ENCODE measurements around the gene VDAC1.

VDAC1 gene

DNA sequence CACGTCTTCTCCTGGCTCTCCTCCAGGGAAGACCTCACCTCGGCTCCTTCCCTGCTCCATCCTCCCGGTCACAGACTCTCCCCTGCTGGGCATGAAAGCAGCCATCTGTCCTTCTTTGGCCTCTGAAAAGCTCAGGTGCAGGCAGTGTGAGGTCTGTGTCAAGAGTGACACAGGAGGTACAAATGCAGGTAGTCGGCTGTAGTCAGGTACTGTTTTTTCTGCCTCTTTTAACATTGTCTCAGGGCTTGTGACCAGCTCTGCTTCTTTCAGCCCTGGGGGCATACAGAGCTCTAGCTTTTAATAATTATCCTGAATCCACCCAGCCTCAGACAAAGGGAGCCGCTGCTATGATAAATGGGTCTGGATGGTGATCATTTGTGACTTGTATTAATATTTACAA is 82.8 kb downstream of the VDAC1 start:
- H3K4me3 ChIP-seq (ENCODE audit: low read length) = no peak overlapping the region
- TF ChIP-seq, protein P1, sequence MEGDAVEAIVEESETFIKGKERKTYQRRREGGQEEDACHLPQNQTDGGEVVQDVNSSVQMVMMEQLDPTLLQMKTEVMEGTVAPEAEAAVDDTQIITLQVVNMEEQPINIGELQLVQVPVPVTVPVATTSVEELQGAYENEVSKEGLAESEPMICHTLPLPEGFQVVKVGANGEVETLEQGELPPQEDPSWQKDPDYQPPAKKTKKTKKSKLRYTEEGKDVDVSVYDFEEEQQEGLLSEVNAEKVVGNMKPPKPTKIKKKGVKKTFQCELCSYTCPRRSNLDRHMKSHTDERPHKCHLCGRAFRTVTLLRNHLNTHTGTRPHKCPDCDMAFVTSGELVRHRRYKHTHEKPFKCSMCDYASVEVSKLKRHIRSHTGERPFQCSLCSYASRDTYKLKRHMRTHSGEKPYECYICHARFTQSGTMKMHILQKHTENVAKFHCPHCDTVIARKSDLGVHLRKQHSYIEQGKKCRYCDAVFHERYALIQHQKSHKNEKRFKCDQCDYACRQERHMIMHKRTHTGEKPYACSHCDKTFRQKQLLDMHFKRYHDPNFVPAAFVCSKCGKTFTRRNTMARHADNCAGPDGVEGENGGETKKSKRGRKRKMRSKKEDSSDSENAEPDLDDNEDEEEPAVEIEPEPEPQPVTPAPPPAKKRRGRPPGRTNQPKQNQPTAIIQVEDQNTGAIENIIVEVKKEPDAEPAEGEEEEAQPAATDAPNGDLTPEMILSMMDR (conservative IDR thresholded peaks at IDR 0.05; ENCODE audit: low read depth, low read length) = no peak
- no peak for DNase-seq (ENCODE audit: low read depth)
